ENCODE data around the gene TRAF3.
"Not testable (repeated sequence)": the region's sequence is repeated elsewhere in the genome, so short reads cannot be mapped to it uniquely, and the experiment has no call there.

TRAF3 gene

GRCh38 chr14:102891556-102891955, 114.3 kb downstream of the TRAF3 start:
- DNase-seq (ENCODE audit: low read depth) = peak; percentile 75

GRCh38 chr14:102892651-102893050, 115.4 kb downstream of the TRAF3 start:
- DNase-seq (ENCODE audit: low read depth) = no peak

GRCh38 chr14:102893452-102893851, 116.2 kb downstream of the TRAF3 start:
- DNase-seq (ENCODE audit: low read depth) = peak; percentile 98

DNA sequence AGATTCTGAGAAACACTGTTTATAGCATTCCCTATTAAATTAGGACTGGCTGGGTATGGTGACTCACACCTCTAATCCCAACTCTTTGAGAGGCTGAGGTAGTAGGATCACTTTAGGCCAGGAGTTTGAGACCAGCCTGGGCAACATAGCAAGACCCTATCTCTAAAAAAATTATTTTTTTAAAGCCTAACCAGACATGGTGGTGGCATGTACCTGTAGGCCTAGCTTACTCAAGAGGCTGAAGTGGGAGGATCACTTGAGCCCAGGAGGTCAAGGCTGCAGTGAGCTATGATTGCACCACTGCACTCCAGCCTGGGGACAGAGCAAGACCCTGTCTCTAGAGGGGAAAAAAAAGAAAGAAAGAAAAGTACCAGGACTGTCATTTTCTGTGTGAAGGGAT, 119.5 kb downstream of the TRAF3 start:
- not testable (repeated sequence) for DNase-seq (ENCODE audit: low read depth)

GRCh38 chr14:102897299-102898027, 120.2 kb downstream of the TRAF3 start:
- no peak for DNase-seq (ENCODE audit: low read depth)

GRCh38 chr14:102898298-102898697, 121.0 kb downstream of the TRAF3 start:
- no peak for DNase-seq (ENCODE audit: low read depth)

DNA sequence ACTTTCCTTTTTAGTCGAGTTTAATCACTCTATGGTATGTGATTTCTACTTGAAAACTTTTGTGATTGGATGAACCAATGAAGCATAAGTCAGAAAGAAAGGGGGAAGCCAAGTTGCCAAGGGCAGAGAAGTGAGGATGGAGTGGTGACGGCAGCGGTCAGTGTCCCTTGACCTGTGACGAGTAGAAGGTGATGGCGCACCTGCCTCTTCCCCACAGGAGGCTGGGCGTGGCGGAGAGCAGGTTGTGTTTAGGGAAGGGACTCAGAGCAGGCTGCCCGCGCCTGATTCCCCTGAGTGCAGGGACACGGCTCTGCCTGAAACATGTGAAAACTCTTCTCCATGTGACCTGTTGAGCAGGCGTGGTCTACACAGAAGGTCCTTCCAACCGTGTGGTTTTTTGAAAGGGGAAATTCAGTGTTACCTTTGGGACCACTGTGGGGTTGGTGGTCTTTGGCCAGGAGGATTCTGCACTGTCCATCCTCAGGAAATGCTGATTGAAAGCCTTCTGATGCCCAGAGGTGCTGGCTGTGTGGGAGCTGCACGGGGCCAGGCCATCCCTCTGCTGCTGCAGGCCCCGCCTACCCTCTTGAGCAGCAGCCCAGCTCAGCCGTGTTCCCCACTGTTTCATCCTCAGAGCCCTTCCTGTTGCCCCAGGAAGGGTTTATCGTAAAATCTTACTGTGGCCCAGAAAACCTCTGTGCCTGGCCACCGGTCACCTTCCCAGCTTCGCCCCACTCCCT, 121.7 kb downstream of the TRAF3 start:
- no peak for DNase-seq (ENCODE audit: low read depth)

- no peak for DNase-seq (ENCODE audit: low read depth)
These were observed 122.3 kb downstream of the TRAF3 start for GRCh38 chr14:102899516-102899900.

- no peak for DNase-seq (ENCODE audit: low read depth)
These were observed 123.7 kb downstream of the TRAF3 start for GRCh38 chr14:102900631-102901571.

GRCh38 chr14:102901633-102902032, 124.4 kb downstream of the TRAF3 start:
- no peak for DNase-seq (ENCODE audit: low read depth)

- DNase-seq (ENCODE audit: low read depth) = no peak
These were observed 124.8 kb downstream of the TRAF3 start for GRCh38 chr14:102902086-102902485.

DNA sequence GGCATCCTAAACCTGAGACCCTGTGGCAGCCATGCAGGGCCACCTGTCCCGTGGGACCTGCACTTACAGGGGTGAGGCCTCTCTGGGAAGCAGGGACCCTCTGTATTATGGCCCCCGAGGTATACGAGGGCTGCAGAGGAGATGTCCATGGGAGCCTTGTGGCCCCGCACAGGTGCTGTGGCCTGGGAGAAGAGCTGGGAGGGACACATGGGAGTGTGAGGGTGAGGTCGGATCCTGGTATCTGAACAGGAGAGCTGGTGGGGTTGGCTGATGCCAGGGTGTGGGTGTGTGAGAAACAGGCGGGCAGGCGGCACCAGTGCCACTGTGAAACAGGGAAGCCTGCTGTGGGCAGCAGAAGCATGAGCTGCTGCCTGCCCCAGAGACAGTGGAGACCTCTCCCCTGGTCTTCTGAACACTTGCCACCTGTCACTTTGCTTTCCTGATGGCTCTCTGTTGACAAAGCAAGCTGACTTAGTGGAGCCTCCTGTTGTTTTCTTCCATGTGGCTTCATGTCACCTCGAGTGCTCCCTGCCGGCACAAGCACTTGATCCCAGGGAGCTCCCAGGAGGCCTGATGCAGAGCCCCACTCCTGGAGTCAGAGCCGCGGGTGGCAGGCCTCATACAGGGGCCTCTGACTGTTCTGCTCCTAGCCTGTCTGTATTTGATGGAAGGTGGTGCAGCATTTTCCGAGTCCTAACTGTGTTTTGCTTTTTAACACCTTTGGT, 125.4 kb downstream of the TRAF3 start:
- no peak for DNase-seq (ENCODE audit: low read depth)

GRCh38 chr14:102903248-102903888, 126.1 kb downstream of the TRAF3 start:
- DNase-seq (ENCODE audit: low read depth) = no peak

- no peak for DNase-seq (ENCODE audit: low read depth)
These were observed 126.8 kb downstream of the TRAF3 start for GRCh38 chr14:102903889-102904512.

- no peak for DNase-seq (ENCODE audit: low read depth)
These were observed 128.2 kb downstream of the TRAF3 start for GRCh38 chr14:102905116-102906108.

GRCh38 chr14:102906616-102907302, 129.5 kb downstream of the TRAF3 start:
- DNase-seq (ENCODE audit: low read depth) = no peak

DNA sequence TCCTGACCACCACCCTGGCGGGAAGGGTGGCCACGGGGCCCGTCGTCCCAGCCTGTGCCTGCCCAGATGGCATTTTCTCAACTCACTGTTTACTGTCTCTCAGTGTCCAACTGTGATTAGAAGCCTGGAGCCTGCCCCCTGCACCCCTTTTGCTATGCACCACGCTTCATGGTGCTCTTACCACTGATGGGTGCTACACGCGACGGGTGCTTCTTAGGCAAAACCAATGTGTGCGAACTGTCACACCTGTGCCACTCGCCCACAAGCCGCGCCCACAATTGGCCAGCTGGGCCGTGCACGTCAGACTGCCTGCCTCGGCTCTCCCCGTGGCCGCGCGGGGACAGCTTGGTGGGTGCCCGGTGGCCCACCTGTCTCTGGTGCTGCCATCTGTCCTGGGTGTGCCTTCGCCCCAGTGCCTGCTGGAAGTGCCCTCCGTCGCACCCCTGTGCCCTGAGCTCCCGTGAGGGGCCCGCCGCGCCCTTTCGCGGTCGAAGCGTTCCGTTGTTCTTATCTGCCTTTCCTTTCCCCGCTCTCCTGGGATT, 130.1 kb downstream of the TRAF3 start:
- no peak for DNase-seq (ENCODE audit: low read depth)

- no peak for DNase-seq (ENCODE audit: low read depth)
These were observed 130.9 kb downstream of the TRAF3 start for GRCh38 chr14:102907980-102908730.

Measured in iris pigment epithelial cell (primary cell).